SH-SY5Y (cell line): ENCODE data around the gene VOPP1.

Experiments used
- GATA2 ChIP-seq: IDR thresholded peaks from 2 replicates; pipeline ENCODE4 v1.6.1; 2011; ENCODE audit warnings: mild to moderate bottlenecking, low read depth, low read length
- GATA3 ChIP-seq: IDR thresholded peaks from 2 replicates; pipeline ENCODE4 v1.6.1; 2011; ENCODE audit warnings: low read depth, mild to moderate bottlenecking, low read length, moderate library complexity

- TF ChIP-seq GATA3 (no peak), GATA2 (no peak)
Measured at GRCh38 chr7:55491346-55491745, 81.0 kb downstream of the VOPP1 start.
